HG03060 (cell line): ENCODE measurements around the gene AGBL5.

Experiments
- ATAC-seq: cut with Tn5 transposase; IDR thresholded peaks from one replicate; pipeline ENCODE4 v1.9.1; 2021; ENCODE audit warnings: low read depth, moderate number of reproducible peaks; ENCODE audit not compliant: unreplicated experiment

AGBL5 gene

DNA sequence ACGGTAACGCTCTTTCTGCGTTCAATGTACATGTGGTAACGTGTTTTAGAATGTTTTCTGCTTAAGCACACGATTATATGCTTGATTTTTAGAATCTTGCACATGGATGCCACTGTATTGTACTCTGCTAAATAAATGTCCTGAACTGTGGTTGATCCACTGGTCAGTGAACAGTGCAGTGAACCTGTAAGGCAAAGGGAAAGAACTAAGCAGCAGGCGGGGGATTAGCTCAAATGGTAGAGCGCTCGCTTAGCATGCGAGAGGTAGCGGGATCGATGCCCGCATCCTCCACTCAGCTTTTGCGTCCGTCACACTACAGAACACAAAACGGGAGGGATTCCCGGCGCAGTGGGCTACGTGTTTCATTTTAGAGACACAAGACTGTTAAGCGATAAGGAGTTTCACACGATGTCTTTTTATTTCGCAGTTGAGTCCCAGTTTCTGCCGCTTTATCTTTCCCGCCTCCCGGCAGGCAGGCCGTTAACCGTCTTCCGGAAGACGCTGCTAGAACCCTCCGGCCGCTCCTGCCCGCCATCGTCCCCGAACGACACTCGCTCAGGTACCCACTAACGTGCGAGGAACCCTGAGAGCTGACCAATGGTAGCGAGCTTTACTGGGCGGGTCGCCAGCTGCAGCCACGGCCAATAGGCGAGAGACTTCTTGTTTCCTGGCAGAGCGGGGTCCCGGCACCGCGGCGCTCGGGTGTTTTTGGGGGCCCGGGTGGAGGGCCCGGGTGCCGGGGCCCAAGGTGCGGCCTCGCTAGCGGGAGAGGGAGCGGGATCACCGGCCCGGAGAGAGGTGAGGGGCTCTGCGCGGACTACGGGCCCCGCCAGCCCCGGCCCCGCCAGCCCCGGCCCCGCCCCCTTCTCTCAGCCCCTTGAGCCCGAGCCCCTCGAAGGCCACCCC, at the start of gene AGBL5:
TSS of gene AGBL5 (plus strand) at position 673 of the 906 bp plus-strand sequence. CDS start 1,291 bp downstream, outside the sequence.
- peak; percentile 55 for ATAC-seq

DNA sequence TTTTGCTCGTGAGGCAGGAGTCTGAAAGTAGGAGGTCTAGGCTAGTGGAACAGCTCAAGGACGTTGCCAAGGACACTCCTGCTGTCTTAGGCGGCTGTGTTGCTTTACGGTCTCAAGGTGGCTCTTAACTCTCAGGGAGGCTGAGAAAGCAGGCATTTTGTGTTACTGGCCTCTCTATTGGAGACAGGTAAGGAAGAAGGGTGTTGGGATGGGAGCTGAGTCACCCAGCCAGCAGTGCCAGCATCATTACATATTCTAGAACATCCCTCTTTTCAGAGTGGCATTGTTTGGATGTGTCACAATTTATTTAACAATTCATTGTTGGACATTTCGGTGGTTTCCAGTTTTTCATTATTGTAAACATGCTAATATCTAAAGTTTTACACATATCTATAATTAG, 49.5 kb upstream of the AGBL5 start:
- ATAC-seq: no peak

GRCh38 chr2:27003007-27003406, 48.5 kb upstream of the AGBL5 start:
- no peak for ATAC-seq

GRCh38 chr2:27003857-27004256, 47.6 kb upstream of the AGBL5 start:
- no peak for ATAC-seq

- ATAC-seq: no peak
These were observed 44.7 kb upstream of the AGBL5 start for GRCh38 chr2:27006602-27007415.

GRCh38 chr2:27007416-27008374, 43.8 kb upstream of the AGBL5 start:
- ATAC-seq: no peak

GRCh38 chr2:27008678-27009077, 42.8 kb upstream of the AGBL5 start:
- no peak for ATAC-seq

GRCh38 chr2:27009083-27009482, 42.4 kb upstream of the AGBL5 start:
- ATAC-seq: no peak

- no peak for ATAC-seq
These were observed 41.8 kb upstream of the AGBL5 start for GRCh38 chr2:27009716-27010115.

- ATAC-seq: no peak
These were observed 41.3 kb upstream of the AGBL5 start for GRCh38 chr2:27010139-27010538.

- no peak for ATAC-seq
These were observed 37.7 kb upstream of the AGBL5 start for GRCh38 chr2:27013738-27014137.

DNA sequence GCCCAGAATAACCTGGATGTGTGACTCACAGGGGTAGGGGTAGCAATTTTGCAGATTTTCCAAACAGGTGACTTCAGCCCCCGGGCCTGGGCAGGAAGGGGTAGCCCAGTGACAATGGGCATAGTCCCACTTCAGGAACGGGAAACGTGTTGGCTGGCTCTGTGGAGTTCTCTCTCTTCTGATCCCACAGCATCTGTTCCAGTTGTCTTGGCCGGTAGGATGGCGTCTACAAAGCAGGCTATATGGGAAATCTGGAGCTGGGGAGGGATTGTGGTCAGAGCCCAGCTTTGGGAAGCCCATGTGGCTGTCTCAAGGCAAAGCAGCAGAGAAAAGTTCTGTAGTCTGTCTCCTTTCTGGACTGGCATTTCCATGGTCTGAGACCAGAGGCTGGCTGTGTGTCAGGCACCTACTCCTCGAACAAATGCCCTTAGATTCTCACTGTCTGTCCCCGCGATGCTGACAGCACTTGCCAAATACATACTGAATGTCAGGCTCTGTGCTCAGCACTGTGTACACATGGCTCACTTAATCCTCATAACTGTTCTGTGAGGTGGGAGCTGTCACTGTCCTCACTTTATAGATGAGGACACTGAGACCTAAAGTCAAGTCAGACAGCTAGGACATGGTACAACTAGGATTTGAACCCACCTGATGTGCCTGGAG, 36.6 kb upstream of the AGBL5 start:
- ATAC-seq: no peak

DNA sequence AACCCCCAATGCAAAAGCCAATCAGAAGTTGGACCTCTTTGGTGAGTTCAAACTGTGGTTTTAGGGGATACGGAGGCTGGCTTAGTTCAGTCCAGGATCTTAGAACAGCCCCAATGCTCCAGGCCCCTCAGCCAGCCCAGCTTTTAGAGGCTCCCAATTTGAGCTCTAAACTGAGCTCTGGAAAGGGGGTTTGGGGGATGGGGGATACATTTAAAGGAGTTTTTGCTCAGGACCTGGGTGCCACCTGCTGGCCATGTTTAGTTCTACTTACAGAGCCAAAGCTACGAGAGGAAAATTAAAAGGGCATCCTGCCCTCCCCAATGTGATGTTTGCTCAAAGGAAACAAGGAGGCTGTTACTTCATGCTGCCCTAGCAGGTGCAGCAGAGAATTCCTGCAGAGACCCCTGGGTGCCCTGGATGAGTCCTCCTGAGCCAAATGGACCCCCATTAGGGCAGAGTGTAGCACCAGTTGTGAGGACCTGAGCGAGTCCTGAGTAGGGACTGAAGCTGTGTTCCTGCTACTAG, 34.6 kb upstream of the AGBL5 start:
- ATAC-seq: no peak

DNA sequence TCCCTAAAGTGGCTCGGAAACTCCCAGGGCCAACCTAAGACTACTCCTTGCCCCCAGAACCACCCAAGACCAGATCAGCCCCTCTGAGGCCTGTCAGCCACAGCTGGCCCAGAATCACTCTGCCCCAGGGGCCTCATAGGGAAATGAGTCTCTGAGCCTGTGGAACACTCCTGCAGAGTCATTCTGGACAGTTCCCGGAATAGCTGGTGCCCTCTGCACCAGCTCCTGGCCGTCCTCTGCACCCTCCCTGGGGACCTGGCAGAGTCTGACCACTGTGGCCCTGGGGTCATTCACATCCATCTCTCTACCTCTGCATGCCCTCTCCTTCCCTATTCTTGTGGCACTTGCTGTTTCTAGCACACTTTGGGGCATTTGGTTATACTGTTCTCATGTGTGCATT, 33.3 kb upstream of the AGBL5 start:
- no peak for ATAC-seq

DNA sequence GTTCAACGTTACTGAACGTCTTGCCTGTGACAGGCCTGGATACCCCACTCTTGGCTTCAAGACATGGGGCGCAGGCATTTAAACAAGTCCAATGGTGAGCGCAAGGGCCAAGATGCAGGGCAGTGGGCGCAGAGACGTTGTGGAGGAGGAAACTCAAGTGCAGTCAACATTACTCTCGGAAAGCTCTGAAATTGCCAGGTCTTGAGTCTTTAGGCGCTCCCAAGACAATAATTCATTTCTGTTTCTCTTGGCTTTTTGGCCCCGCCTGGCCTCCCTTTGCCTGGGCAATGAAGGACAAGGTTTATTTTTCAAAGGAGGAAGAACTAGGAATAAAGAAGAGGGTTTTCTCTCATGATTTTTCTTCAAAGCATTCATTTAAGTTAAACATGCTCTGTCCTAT, 32.0 kb upstream of the AGBL5 start:
- no peak for ATAC-seq

DNA sequence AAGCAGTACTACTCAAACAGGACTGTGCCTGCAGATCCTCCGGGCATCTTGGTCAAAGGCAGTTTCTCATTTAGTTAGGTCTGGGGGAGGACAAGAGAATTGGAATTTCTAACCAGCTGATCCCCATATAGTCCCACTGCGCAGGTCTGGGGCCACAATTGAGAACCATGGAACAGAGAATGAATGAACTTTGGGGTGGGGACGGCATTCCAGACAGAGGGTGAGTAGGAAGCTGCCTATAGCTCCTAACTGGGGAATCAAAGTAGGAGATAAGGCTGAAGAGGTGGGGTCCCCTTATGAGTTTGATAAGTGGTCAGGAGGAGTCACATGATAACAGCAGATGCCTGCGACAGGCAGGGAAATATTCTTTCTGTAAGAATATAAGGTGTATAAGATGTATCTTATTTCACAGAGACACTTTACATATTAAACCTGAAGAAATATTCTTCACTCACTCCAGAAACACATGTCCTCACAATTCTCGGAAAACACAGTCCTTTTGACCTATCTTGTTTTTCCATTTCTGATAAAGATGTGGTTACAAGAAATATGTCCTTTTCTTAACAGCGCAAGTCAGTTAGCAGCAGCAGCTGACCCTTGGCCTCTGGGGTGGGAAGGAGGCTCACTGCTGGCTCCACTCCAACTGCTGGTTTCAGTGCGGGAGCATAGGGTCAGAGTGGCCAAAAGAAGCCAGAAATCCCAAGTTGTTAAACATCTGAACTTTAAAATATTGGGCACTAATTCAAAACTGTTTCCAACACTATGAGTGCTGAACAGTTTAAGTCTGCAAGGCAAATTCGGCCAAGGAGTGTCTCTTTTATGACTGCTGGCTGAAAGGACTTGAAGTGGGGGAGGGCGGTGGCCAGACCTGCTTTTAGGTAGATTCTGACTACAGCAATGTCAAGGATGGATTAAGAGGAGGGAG, 31.3 kb upstream of the AGBL5 start:
- ATAC-seq: no peak

GRCh38 chr2:27021253-27022049, 30.0 kb upstream of the AGBL5 start:
- ATAC-seq: no peak

GRCh38 chr2:27023740-27024139, 27.7 kb upstream of the AGBL5 start:
- ATAC-seq: no peak
